ENCODE results near the gene GNG8. TPM values are rescaled to one million over a fixed set of nuclear protein-coding genes. Genes with fewer than 3 reads are reported as not detected.

Gene GNG8
- total RNA-seq, 2 donors from 2014 or later, result not detected

DNA sequence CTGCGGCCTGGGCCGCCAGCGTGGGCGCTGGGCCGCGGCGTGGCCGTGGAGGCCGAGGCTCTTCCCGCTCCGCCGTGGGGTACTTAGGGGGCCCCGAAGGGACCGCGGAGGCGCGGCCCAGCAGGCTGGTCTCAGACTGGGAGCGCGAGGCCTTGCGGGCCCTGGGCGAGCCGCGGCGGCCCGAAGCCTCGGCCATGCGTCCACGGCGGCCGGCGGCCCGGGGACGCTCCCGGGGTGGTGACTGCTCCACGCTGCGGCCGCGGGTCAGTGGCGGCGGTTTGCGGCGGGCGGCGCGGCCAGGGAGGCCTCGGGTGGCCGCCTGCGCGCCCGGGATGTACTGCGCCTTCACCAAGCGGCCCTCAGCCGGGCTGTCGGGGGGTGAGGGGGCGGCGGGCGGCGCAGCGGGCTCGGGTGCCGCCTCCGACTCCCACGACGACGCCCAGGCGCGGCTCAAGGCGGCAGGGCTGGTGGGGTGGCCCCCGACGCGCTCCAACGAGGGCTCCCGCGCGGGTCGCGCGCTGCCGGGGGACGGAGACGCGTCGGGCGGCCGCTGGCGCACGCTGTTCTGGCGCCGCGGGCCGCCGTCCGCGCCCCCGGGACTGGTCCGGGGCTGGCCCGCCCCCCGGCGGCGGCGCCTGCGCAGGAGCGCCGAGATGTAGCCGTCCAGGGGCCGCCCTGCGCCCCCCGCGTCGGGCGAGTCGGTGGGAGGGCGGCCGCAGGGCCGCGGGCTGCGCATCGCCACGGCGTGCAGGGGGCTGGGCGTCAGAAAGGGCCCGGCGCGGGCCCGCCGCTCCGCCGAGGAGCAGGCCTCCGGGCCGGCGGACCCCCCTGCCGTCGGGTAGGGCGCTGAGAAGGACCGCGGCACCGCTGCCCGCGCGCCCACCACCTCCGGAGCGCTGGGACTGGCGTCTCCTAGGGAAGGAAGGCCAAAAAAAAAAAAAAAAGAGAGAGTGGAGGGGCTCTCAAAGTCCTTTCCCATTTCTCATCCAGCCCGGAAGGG is 13.3 kb upstream of the GNG8 start:
- no peak for DNase-seq

DNA sequence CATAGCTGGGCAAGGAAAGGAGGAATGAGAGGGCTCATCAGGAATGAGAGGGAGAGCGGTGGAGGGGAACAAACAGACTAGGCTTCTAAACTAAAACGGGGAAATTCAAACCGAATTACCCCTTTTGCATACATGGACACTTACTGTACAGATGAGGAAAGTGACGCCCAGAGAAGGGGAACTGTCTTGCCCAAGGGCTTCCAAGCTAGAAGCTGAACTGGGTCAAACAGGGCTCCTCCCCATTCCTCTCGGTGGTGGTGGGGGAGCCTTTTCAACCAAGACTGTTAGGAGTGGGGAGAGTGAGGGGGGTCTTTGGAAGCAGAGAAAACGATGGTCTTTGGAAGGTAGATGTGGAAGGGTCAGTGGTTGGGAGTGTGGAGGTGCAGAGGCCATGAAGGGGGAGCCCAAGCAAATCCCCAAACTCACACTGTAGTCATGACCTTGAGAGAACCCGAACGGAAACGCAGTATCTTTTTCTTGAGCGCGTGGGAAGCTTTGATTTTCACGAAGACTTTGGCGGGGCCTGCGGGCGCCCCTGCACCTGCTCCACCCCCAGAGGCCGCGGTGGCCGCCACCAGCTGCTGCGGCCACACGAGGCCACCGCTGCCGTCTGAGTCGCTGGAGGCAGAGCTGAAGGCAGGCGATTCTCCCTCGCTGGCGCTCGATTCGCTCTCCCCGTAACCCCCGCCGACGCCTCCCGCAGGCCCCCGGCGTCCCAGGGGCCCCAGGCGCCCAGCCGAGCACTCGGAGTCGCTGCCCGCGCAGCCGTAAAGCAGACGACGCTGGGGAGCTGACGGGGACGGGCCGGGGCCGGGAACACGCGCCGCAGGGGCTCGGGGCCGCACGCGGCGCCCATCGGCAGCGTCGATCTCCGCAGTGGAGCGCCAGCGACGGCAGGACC is 12.3 kb upstream of the GNG8 start:
- DNase-seq, result no peak
- Histone ChIP-seq H3K4me1 (no peaks in the 10 kb centered on the region), H3K9me3 (no peaks in the 10 kb centered on the region), H3K36me3 (no peaks in the 10 kb centered on the region), H3K9ac (ENCODE audit: low read depth in 2 of 2, low read length in 2 of 2) (no peak overlapping the region), H3K4me3 (no peak overlapping the region), H3K27ac (no peak overlapping the region), H3K27me3 (peaks cover 8% of the 10 kb centered on the region)
- intact Hi-C loops (cut with DNase I), result no loop called here
- TF ChIP-seq, protein P1, sequence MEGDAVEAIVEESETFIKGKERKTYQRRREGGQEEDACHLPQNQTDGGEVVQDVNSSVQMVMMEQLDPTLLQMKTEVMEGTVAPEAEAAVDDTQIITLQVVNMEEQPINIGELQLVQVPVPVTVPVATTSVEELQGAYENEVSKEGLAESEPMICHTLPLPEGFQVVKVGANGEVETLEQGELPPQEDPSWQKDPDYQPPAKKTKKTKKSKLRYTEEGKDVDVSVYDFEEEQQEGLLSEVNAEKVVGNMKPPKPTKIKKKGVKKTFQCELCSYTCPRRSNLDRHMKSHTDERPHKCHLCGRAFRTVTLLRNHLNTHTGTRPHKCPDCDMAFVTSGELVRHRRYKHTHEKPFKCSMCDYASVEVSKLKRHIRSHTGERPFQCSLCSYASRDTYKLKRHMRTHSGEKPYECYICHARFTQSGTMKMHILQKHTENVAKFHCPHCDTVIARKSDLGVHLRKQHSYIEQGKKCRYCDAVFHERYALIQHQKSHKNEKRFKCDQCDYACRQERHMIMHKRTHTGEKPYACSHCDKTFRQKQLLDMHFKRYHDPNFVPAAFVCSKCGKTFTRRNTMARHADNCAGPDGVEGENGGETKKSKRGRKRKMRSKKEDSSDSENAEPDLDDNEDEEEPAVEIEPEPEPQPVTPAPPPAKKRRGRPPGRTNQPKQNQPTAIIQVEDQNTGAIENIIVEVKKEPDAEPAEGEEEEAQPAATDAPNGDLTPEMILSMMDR (IDR thresholded peaks at IDR 0.05), result no peak

More for the DNA sequence above, 13.3 kb upstream of the GNG8 start:
- no peaks in the 10 kb centered on the region for H3K4me1 ChIP-seq
- no peak overlapping the region for H3K4me3 ChIP-seq
- H3K27me3 ChIP-seq, result peaks cover 8% of the 10 kb centered on the region
- H3K9me3 ChIP-seq, result no peaks in the 10 kb centered on the region
- intact Hi-C loops (cut with DNase I), result no loop called here
- H3K9ac ChIP-seq (ENCODE audit: low read depth in 2 of 2, low read length in 2 of 2), result no peak overlapping the region
- H3K27ac ChIP-seq, result no peak overlapping the region
- no peaks in the 10 kb centered on the region for H3K36me3 ChIP-seq
- TF ChIP-seq, protein P1 (IDR thresholded peaks at IDR 0.05), result no peak

DNA sequence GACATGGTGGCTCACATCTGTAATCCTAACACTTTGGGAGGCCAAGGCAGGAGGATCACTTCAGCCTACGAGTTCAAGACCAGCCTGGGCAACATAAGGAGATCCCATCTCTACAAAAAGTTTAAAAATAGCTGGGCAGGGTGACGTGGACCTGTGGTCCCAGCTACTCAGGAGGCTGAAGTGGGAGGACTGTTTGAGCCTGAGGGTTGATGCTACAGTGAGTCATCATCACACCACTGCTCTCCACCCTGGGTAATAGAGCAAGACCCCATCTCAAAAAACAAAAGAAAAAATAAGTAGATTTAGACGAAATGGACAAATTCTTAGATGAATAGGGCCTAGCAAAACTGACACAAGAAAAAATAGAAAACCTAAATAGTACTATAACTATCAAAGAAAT is 10.4 kb upstream of the GNG8 start:
- H3K4me3 ChIP-seq, result no peak overlapping the region

DNA sequence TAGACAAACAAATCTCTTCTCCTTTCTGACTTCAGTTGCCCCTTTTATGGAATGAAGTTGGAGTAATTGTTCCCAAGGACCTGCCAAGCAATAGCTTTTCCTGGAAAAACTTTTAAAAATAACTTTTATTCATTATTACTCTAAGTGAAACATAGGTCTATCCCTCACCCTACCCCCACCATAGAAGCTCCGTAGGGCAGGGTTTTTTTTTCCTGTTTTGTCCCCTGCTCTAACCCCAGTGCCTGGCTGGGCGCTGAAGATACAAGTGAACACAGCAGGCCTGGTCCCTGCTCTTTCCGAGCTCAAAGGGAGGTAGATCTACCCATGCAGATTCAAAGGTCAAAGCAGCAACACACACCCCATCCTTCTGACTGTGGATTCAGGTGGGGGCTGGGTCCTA is 8.7 kb upstream of the GNG8 start:
- no peak overlapping the region for H3K9ac ChIP-seq (ENCODE audit: low read depth in 2 of 2, low read length in 2 of 2)
- no peak overlapping the region for H3K4me3 ChIP-seq
- H3K27me3 ChIP-seq, result peaks cover 12% of the 10 kb centered on the region
- DNase-seq, result no peak
- H3K27ac ChIP-seq, result no peak overlapping the region
- TF ChIP-seq, protein P1 (IDR thresholded peaks at IDR 0.05), result no peak
- intact Hi-C loops (cut with DNase I), result no loop called here
- no peaks in the 10 kb centered on the region for H3K9me3 ChIP-seq
- no peaks in the 10 kb centered on the region for H3K36me3 ChIP-seq
- H3K4me1 ChIP-seq, result peaks cover under 1% of the 10 kb centered on the region

More for the DNA sequence above, 10.4 kb upstream of the GNG8 start:
- DNase-seq, result no peak
- TF ChIP-seq, protein P1 (IDR thresholded peaks at IDR 0.05), result no peak
- Histone ChIP-seq H3K9me3 (no peaks in the 10 kb centered on the region), H3K27me3 (peaks cover 8% of the 10 kb centered on the region), H3K9ac (ENCODE audit: low read depth in 2 of 2, low read length in 2 of 2) (no peak overlapping the region), H3K36me3 (no peaks in the 10 kb centered on the region), H3K4me1 (no peaks in the 10 kb centered on the region), H3K27ac (no peak overlapping the region)
- intact Hi-C loops (cut with DNase I), result no loop called here

DNA sequence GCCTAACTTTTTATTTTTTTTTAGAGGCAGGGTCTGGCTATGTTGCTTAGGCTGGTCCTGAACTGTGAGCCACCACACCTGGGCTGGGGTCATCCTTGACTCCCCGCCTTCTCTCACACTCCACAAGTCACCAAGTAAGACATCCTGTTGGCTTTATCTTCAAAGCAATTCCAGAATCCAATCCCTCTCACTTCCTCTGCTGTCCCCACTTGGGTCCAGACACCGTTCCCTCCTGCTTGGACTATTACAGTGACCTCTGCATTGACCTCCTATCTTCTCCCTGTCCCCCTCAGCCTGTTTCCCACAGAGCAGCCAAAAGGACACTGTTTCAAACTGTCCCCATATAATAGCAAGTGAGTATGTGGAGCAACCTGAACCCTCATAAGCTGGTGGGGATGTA is 4.7 kb upstream of the GNG8 start:
- peaks cover 31% of the 10 kb centered on the region for H3K27me3 ChIP-seq
- TF ChIP-seq, protein P1 (IDR thresholded peaks at IDR 0.05), result no peak
- H3K9ac ChIP-seq (ENCODE audit: low read depth in 2 of 2, low read length in 2 of 2), result peak overlapping the region in 1 of 2 donors; percentile 24
- H3K27ac ChIP-seq, result no peak overlapping the region
- no peak for DNase-seq
- no peaks in the 10 kb centered on the region for H3K36me3 ChIP-seq
- H3K4me1 ChIP-seq, result peaks cover 14% of the 10 kb centered on the region
- H3K9me3 ChIP-seq, result no peaks in the 10 kb centered on the region
- no peak overlapping the region for H3K4me3 ChIP-seq
- intact Hi-C loops (cut with DNase I), result no loop called here

Data from colonic mucosa (tissue), 4 donors.